Occipital lobe (tissue), 3 donors: Measurements from ENCODE around the gene IL19. TPM values are rescaled to one million over a fixed set of nuclear protein-coding genes. Genes with fewer than 3 reads are reported as not detected.

Experiments used
- DNase-seq: peaks from one replicate; lab custom pipeline; 2025; lab: John Stamatoyannopoulos, UW
- small RNA-seq: library from RNA; depleted of rRNA; stranded (forward); fragments of <200 nt; gene quantifications from one replicate; pipeline ENCODE3, GENCODE V24; 2014
- total RNA-seq: library from RNA; depleted of rRNA; stranded (reverse); fragments of >200 nt; gene quantifications from one replicate; pipeline ENCODE4 v1.2.3, GENCODE V29; 2014

IL19 gene
- total RNA-seq, 1 donor from 2014 or later = not detected

- DNase-seq = no peak
Observed at GRCh38 chr1:206886831-206887230, 116.3 kb downstream of the IL19 start.

- DNase-seq = no peak
Observed at GRCh38 chr1:206887701-206888100, 117.1 kb downstream of the IL19 start.

- no peak for DNase-seq
Observed at GRCh38 chr1:206890125-206891060, 119.8 kb downstream of the IL19 start.

GRCh38 chr1:206891412-206891811, 120.8 kb downstream of the IL19 start:
- no peak for DNase-seq

Small RNA genes within 50 kb of the gene (small RNA-seq; reads per million reads assigned to genes)
- gene RF00019 = not detected

Other genes starting within 250 kb of the IL19 start
- 12.5 TPM for gene EIF2D, start 158.3 kb upstream of the IL19 start, total RNA-seq
- 18.2 TPM for gene DYRK3, start 135.2 kb upstream of the IL19 start, total RNA-seq
- 8.1 TPM for gene MAPKAPK2, start 85.9 kb upstream of the IL19 start, total RNA-seq
- not detected for gene IL10, start 1.7 kb downstream of the IL19 start, total RNA-seq
- gene IL20, start 94.8 kb downstream of the IL19 start, total RNA-seq = 0.47 TPM
- not detected for gene IL24, start 126.7 kb downstream of the IL19 start, total RNA-seq
- gene FCMR, start 151.2 kb downstream of the IL19 start, total RNA-seq = 0.47 TPM
- gene PIGR, start 175.7 kb downstream of the IL19 start, total RNA-seq = not detected
- not detected for gene FCAMR, start 199.7 kb downstream of the IL19 start, total RNA-seq